Brain microvascular endothelial cell (primary cell): ENCODE results near the gene DCAF11.
"Not testable (repeated sequence)": the region's sequence is repeated elsewhere in the genome, so short reads cannot be mapped to it uniquely, and the experiment has no call there.

Source experiments
- DNase-seq: peaks from one replicate; pipeline ENCODE4 v3.0.0-alpha.2; 2020
- H3K27ac ChIP-seq: fragments of 250-450 bp; sonication (Bioruptor Pico); 2 replicates; pipeline ENCODE4 v1.5.1; 2020; ENCODE audit warnings: mild to moderate bottlenecking, moderate library complexity
- H3K27me3 ChIP-seq: fragments of 250-450 bp; sonication (Bioruptor Pico); replicated peaks from 2 replicates; pipeline ENCODE4 v1.5.1; 2020; ENCODE audit warnings: mild to moderate bottlenecking
- H3K36me3 ChIP-seq: fragments of 250-450 bp; sonication (Bioruptor Pico); replicated peaks from 2 replicates; pipeline ENCODE4 v1.5.1; 2020; ENCODE audit warnings: mild to moderate bottlenecking
- H3K4me3 ChIP-seq: 2 replicates; pipeline ENCODE4 v1.5.1; 2011; ENCODE audit warnings: low read depth, mild to moderate bottlenecking, control low read depth, low read length, moderate library complexity
- in situ Hi-C: cut with HindIII; loops from 2 replicates; pipeline ENCODE4 v1.10.0; 2017; ENCODE audit warnings: low sequenced_read_pairs, low pct_ligation_motif_present
- TF ChIP-seq, protein P1 (sequence below): IDR thresholded peaks from 2 replicates; pipeline ENCODE4 v1.5.1; 2011; ENCODE audit warnings: low read depth, mild to moderate bottlenecking, moderate library complexity, low read length, control low read depth, inconsistent platforms; ENCODE audit errors: missing control alignments

The DCAF11 gene

DNA sequence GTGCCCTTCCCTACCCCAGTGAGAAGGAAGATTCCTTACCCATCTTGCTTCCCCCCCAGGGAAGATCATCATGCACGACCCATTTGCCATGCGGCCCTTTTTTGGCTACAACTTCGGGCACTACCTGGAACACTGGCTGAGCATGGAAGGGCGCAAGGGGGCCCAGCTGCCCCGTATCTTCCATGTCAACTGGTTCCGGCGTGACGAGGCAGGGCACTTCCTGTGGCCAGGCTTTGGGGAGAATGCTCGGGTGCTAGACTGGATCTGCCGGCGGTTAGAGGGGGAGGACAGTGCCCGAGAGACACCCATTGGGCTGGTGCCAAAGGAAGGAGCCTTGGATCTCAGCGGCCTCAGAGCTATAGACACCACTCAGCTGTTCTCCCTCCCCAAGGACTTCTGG is 11.1 kb upstream of the DCAF11 start:
- in situ Hi-C loops: no loop called here
- DNase-seq: no peak
- Histone ChIP-seq H3K27ac (no peak overlapping the region), H3K27me3 (no peaks in the 10 kb centered on the region), H3K36me3 (no peaks in the 10 kb centered on the region), H3K4me3 (no peak overlapping the region)
- TF ChIP-seq, protein P1, sequence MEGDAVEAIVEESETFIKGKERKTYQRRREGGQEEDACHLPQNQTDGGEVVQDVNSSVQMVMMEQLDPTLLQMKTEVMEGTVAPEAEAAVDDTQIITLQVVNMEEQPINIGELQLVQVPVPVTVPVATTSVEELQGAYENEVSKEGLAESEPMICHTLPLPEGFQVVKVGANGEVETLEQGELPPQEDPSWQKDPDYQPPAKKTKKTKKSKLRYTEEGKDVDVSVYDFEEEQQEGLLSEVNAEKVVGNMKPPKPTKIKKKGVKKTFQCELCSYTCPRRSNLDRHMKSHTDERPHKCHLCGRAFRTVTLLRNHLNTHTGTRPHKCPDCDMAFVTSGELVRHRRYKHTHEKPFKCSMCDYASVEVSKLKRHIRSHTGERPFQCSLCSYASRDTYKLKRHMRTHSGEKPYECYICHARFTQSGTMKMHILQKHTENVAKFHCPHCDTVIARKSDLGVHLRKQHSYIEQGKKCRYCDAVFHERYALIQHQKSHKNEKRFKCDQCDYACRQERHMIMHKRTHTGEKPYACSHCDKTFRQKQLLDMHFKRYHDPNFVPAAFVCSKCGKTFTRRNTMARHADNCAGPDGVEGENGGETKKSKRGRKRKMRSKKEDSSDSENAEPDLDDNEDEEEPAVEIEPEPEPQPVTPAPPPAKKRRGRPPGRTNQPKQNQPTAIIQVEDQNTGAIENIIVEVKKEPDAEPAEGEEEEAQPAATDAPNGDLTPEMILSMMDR: no peak

DNA sequence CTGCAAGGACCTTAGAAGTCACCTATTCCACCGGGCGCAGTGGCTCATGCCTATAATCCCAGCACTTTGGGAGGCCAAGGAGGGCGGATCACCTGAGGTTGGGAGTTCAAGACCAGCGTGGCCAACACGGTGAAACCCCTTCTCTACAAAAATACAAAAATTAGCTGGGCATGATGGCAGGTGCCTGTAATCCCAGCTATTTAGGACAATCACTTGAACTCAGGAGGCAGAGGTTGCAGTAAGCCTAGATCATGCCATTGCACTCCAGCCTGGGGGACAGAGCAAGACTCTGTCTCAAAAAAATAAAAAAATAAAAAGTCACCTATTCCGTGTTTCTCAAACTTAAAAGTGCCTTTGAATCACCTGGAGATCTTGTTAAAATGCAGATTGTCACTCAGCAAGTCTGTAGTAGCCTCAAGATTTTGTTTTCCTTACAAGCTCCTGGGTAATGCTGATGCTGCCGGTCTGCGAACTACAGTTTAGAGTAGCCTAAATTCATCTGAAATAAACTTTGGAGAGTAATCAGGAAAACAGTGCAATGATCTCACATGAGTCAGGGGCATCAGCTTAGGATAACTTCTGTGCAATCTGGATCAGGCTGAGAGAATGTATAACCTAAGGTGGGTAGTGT is 8.9 kb upstream of the DCAF11 start:
- H3K27ac ChIP-seq, H3K27me3 ChIP-seq, H3K4me3 ChIP-seq, DNase-seq, in situ Hi-C loops, H3K36me3 ChIP-seq: not testable (repeated sequence)

DNA sequence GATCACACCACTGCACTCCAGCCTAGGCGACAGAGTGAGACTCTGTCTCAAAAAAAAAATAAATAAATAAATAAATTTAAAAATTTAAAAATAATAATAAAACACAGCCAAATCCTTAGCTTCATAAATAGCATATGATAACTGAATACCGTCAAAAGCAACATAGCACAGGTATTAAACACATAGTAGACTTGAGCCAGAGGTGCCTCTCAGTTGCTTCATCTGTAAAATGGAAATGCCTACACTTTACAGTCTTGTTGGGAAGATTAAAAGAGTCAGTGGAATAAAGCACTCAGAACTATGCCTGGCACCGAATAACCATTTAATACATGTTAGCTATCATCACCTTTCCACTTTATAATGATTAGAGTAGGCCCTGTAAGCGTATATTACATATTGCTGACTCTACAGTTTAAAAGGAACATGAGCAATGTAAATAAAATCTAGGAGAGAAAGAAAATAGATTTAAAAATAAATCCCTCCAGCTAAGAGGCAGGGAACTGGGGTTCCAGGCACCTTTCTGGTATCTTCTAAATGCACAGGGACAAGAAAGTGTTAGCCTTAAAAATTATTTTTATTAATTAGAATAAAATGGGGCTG is 7.8 kb upstream of the DCAF11 start:
- no peak for DNase-seq
- Histone ChIP-seq H3K4me3 (no peak overlapping the region), H3K27me3 (no peaks in the 10 kb centered on the region), H3K27ac (no peak overlapping the region), H3K36me3 (no peaks in the 10 kb centered on the region)
- in situ Hi-C loops: no loop called here
- TF ChIP-seq, protein P1: no peak

DNA sequence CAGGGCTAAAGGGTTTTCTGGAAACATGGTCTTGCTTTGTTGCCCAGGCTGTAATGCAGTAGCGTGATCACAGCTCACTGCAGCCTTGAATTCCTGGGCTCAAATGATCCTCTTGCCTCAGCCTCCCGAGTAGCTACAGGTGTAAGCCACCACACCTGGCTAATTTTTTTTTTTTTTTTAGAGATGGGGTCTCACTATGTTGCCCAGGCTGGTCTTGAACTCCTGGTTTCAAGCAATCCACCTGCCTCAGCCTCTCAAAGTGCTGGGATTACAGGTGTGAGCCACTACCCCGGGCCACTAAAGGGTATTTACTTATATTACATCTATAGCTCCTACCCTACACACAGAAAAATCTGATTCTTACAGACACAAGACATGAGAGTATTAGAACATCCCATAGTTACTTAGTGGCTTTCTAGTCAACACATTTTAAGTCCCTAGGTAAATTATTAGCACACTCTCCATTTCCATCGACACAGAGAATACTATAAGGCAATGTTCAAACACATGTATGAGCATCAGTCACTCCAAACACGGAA is 6.2 kb upstream of the DCAF11 start:
- in situ Hi-C loops: no loop called here
- no peak for DNase-seq
- no peak overlapping the region for H3K27ac ChIP-seq
- H3K36me3 ChIP-seq: no peaks in the 10 kb centered on the region
- TF ChIP-seq, protein P1: no peak
- no peaks in the 10 kb centered on the region for H3K27me3 ChIP-seq
- no peak overlapping the region for H3K4me3 ChIP-seq

DNA sequence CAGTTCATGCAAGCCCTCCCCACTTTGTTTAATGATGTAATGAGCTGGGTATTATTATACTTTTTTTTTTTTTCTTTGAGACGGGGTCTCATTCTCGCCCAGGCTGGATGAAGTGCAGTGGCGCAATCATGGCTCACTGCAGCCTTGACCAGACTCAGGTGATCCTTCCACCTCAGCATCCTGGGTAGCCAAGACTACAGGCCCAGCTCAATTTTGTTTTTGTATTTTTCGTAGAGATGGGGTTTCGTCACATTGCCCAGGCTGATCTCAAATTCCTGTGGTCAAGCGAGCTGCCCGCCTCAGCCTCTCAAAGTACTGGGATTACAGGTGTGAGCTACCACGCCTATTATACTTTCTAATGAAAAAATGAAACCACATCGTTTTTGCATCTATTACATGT is 4.5 kb upstream of the DCAF11 start:
- no peak for DNase-seq
- H3K27ac ChIP-seq: no peak overlapping the region
- no peaks in the 10 kb centered on the region for H3K27me3 ChIP-seq
- no peaks in the 10 kb centered on the region for H3K36me3 ChIP-seq
- no peak overlapping the region for H3K4me3 ChIP-seq
- in situ Hi-C loops: no loop called here
- TF ChIP-seq, protein P1: no peak

DNA sequence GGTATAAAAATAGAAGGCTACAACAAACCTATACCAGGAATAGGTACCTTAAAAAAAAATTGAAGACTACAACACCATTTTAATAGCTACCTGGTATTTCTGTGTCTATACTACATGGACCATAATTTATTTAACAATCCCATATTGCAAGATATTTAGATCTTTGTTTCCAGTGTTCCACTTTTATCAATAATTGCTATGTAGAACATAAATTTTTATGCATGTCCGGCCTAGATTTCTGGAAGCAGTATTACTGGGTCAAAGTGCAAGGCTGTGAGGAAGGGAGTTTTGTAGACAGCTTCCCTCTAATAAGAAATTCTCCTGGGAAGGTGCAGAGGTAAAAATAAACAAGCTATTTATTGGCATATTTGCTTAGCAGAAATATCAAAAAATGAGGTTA is 4.1 kb upstream of the DCAF11 start:
- no peaks in the 10 kb centered on the region for H3K36me3 ChIP-seq
- H3K4me3 ChIP-seq: no peak overlapping the region
- in situ Hi-C loops: no loop called here
- no peaks in the 10 kb centered on the region for H3K27me3 ChIP-seq
- no peak overlapping the region for H3K27ac ChIP-seq
- TF ChIP-seq, protein P1: no peak
- no peak for DNase-seq
